Right lobe of liver (tissue), 6 donors: Measurements from ENCODE around the gene COA8. TPM values are rescaled to one million over a fixed set of nuclear protein-coding genes. Genes with fewer than 3 reads are reported as not detected.

Source experiments
- ATAC-seq, 4 donors: fragments of 200-7000 bp; cut with Tn5 transposase; one replicate each; pipeline ENCODE4 v1.9.1; 2020; ENCODE audit warnings: mild to moderate bottlenecking in 4 of 4, moderate library complexity in 4 of 4
- DNase-seq, 3 donors: peaks; one replicate each; pipeline ENCODE4 v3.0.0-alpha.2; 2020
- H3K27ac ChIP-seq, 3 donors: fragments of 200-600 bp; one replicate each; pipeline ENCODE4 v1.8.0; 2022
- H3K27me3 ChIP-seq, 2 donors: fragments of 200-600 bp; one replicate each; pipeline ENCODE4 v1.8.0; 2022
- H3K36me3 ChIP-seq, 4 donors: fragments of 200-600 bp; sonication (generic) in 1 of 4; one replicate each; pipeline versions ENCODE4 v1.5.1 to v1.8.0; 2017 to 2022; ENCODE audit warnings: control low read depth in 1 of 4
- H3K4me1 ChIP-seq, 4 donors: fragments of 200-600 bp; sonication (generic) in 1 of 4; one replicate each; pipeline versions ENCODE4 v1.5.1 to v1.8.0; 2017 to 2022; ENCODE audit warnings: control low read depth in 1 of 4
- H3K4me3 ChIP-seq, 3 donors: fragments of 200-600 bp; one replicate each; pipeline ENCODE4 v1.8.0; 2022
- H3K9me3 ChIP-seq, 4 donors: fragments of 200-600 bp; sonication (generic) in 1 of 4; one replicate each; pipeline versions ENCODE4 v1.5.1 to v1.8.0; 2017 to 2022; ENCODE audit warnings: control low read depth in 1 of 4
- CTCF ChIP-seq, 4 donors: fragments of 200-600 bp in 3 of 4; fragments of 450-650 bp in 1 of 4; IDR thresholded peaks; one replicate each; pipeline versions ENCODE4 v1.5.1 to v1.8.0; 2016 to 2022; ENCODE audit warnings: antibody characterized with exemption in 4 of 4, mild to moderate bottlenecking in 2 of 4
- POLR2A ChIP-seq: fragments of 450-650 bp; IDR thresholded peaks from one replicate; pipeline ENCODE4 v1.6.1; 2017; ENCODE audit warnings: antibody characterized with exemption, mild to moderate bottlenecking
- WGBS: methylation state at CpG from one replicate; pipeline ENCODE4 v1.1.6; 2018; ENCODE audit warnings: low coverage, low lambda C conversion rate; ENCODE audit not compliant: insufficient coverage; ENCODE audit errors: missing lambda C conversion rate; 5-methylcytosine and 5-hydroxymethylcytosine counted together
- intact Hi-C, 2 donors: fragments of 100-400 bp; cut with DNase I; formaldehyde crosslinking; loops; one replicate each; pipeline versions ENCODE4 v1.11.2 to v1.14.1; 2022
- total RNA-seq, 6 experiments: library from RNA; depleted of rRNA in 2 of 6; stranded (reverse); fragments of >200 nt in 2 of 6; fragmentation: NEBNext Ultra II Directional in 3 of 6; extraction: Animal tissue kit (Norgen Biotek cat#: 25700) in 3 of 6; gene quantifications; one replicate each; pipeline versions ENCODE4 v1.1.0 to v1.2.4, GENCODE V29; 2016 to 2023
- donor health status: DM: no; HTN: yes; CAD: no.
- donor health status: DM: no; HTN: no; CAD: no.
- donor health status: DM: no; HTN: no; CAD: no.
- donor health status: DM: no; HTN: yes; CAD: no.
- donor health status: DM: no; HTN: yes; CAD: no.

COA8 gene
- total RNA-seq, 6 experiments from 2014 or later, result 7.5 to 17.7 (median 14.9) TPM

- no peak for TF ChIP-seq CTCF (IDR thresholded peaks at IDR 0.05)
- no peak for TF ChIP-seq POLR2A
- DNase-seq (peak in 1 of 3 donors; percentile 59), ATAC-seq (peak; percentile 29 to 48 (median 37))
- peak overlapping the region; percentile 97 to 99 (median 99) for H3K4me3 ChIP-seq
- H3K36me3 ChIP-seq, result peaks cover 0 to 15% (median 0%) of the 10 kb centered on the region in 4 donors
- H3K4me1 ChIP-seq, result peaks cover 0 to 36% (median 11%) of the 10 kb centered on the region in 4 donors
- H3K27ac ChIP-seq, result peak overlapping the region; percentile 97 to 99 (median 98)
- H3K9me3 ChIP-seq, result no peaks in the 10 kb centered on the region
- 5% methylated on average over 21 of the region's 36 CpGs for WGBS
- H3K27me3 ChIP-seq, result no peaks in the 10 kb centered on the region
- intact Hi-C loops, result no loop called here
These were observed 1.2 kb upstream of the COA8 start for GRCh38 chr14:103561381-103562178.

- ATAC-seq (no peak), DNase-seq (no peak)
- intact Hi-C loops, result no loop called here
- H3K4me1 ChIP-seq, result peaks cover 0 to 36% (median 11%) of the 10 kb centered on the region in 4 donors
- WGBS, result no CpG with 5 or more reads among the region's 25 CpGs
- TF ChIP-seq POLR2A (no peak), CTCF (IDR thresholded peaks at IDR 0.05) (no peak)
- H3K9me3 ChIP-seq, result no peaks in the 10 kb centered on the region
- H3K27ac ChIP-seq, result peak overlapping the region; percentile 97 to 99 (median 98)
- H3K4me3 ChIP-seq, result peak overlapping the region; percentile 97 to 99 (median 99)
- no peaks in the 10 kb centered on the region for H3K27me3 ChIP-seq
- peaks cover 0 to 15% (median 0%) of the 10 kb centered on the region in 4 donors for H3K36me3 ChIP-seq
These were observed 656 bp upstream of the COA8 start for GRCh38 chr14:103562179-103562428.

- peak overlapping the region; percentile 97 to 99 (median 98) for H3K27ac ChIP-seq
- H3K27me3 ChIP-seq, result no peaks in the 10 kb centered on the region
- TF ChIP-seq CTCF (IDR thresholded peaks at IDR 0.05) (no peak), POLR2A (no peak)
- H3K36me3 ChIP-seq, result peaks cover 0 to 15% (median 0%) of the 10 kb centered on the region in 4 donors
- H3K4me1 ChIP-seq, result peaks cover 0 to 36% (median 11%) of the 10 kb centered on the region in 4 donors
- intact Hi-C loops, result no loop called here
- H3K4me3 ChIP-seq, result peak overlapping the region; percentile 97 to 99 (median 99)
- 2% methylated on average over 11 of the region's 22 CpGs for WGBS
- DNase-seq (no peak), ATAC-seq (no peak)
- H3K9me3 ChIP-seq, result no peaks in the 10 kb centered on the region
These were observed 463 bp downstream of the COA8 start for GRCh38 chr14:103563226-103563620.

GRCh38 chr14:103563844-103564505 lies 1.2 kb downstream of the COA8 start:
- DNase-seq, result no peak
- Histone ChIP-seq H3K27ac (no peak overlapping the region), H3K4me3 (peak overlapping the region; percentile 97 to 99 (median 99)), H3K4me1 (peaks cover 0 to 36% (median 11%) of the 10 kb centered on the region in 4 donors), H3K36me3 (peaks cover 0 to 10% (median 0%) of the 10 kb centered on the region in 4 donors), H3K9me3 (no peaks in the 10 kb centered on the region), H3K27me3 (no peaks in the 10 kb centered on the region)
- intact Hi-C loops, result no loop called here
- ATAC-seq, result no peak
- WGBS, result 60% methylated on average over 17 of the region's 21 CpGs
- TF ChIP-seq CTCF (IDR thresholded peaks at IDR 0.05), result no peak
- TF ChIP-seq POLR2A, result no peak
